Parathyroid adenoma (tissue), 2 donors: ENCODE data around the gene CYP2A13.
"Not testable (repeated sequence)": the region's sequence is repeated elsewhere in the genome, so short reads cannot be mapped to it uniquely, and the experiment has no call there.

Source experiments
- H2AFZ ChIP-seq: fragments of 300-600 bp; sonication (generic); one replicate; pipeline ENCODE4 v1.7.0; 2017; ENCODE audit warnings: antibody characterized with exemption, mild to moderate bottlenecking
- H3K27ac ChIP-seq: fragments of 300-600 bp; sonication (generic); one replicate; pipeline ENCODE4 v1.7.0; 2017
- H3K27me3 ChIP-seq: fragments of 300-600 bp; sonication (generic); one replicate; pipeline ENCODE4 v1.7.0; 2017; ENCODE audit warnings: low read length; ENCODE audit not compliant: control insufficient read depth, insufficient read depth
- H3K36me3 ChIP-seq: fragments of 300-600 bp; sonication (generic); one replicate; pipeline ENCODE4 v1.7.0; 2017; ENCODE audit warnings: low read length; ENCODE audit not compliant: control insufficient read depth, insufficient read depth
- H3K4me1 ChIP-seq: fragments of 300-600 bp; sonication (generic); one replicate; pipeline ENCODE4 v1.7.0; 2017; ENCODE audit warnings: control low read depth
- H3K4me2 ChIP-seq: fragments of 300-600 bp; sonication (generic); one replicate; pipeline ENCODE4 v1.7.0; 2017; ENCODE audit warnings: low read length
- H3K4me3 ChIP-seq: fragments of 300-600 bp; sonication (generic); one replicate; pipeline ENCODE4 v1.7.0; 2017; ENCODE audit warnings: low read depth, low read length
- H3K79me2 ChIP-seq: fragments of 300-600 bp; sonication (generic); one replicate; pipeline ENCODE4 v1.7.0; 2017; ENCODE audit warnings: control low read depth
- H3K9ac ChIP-seq: fragments of 300-600 bp; sonication (generic); one replicate; pipeline ENCODE4 v1.7.0; 2017; ENCODE audit warnings: mild to moderate bottlenecking
- H3K9me3 ChIP-seq: fragments of 300-600 bp; sonication (generic); one replicate; pipeline ENCODE4 v1.7.0; 2017; ENCODE audit warnings: low read length; ENCODE audit not compliant: control insufficient read depth
- CTCF ChIP-seq: fragments of 300-600 bp; sonication (generic); IDR thresholded peaks from one replicate; pipeline ENCODE4 v1.7.0; 2017; ENCODE audit warnings: antibody characterized with exemption, mild to moderate bottlenecking
- donor health status: primary hyperparathyroidism.

Gene CYP2A13

GRCh38 chr19:41095703-41096102, 7.5 kb downstream of the CYP2A13 start:
- Histone ChIP-seq H3K79me2 (no peaks in the 10 kb centered on the region), H3K4me3 (no peak overlapping the region), H2AFZ (no peak overlapping the region), H3K36me3 (no peaks in the 10 kb centered on the region), H3K27me3 (no peaks in the 10 kb centered on the region), H3K27ac (no peak overlapping the region), H3K4me2 (no peak overlapping the region), H3K9ac (no peak overlapping the region), H3K9me3 (no peaks in the 10 kb centered on the region), H3K4me1 (no peaks in the 10 kb centered on the region)
- TF ChIP-seq CTCF = no peak

GRCh38 chr19:41096353-41096752, 8.1 kb downstream of the CYP2A13 start:
- no peaks in the 10 kb centered on the region for H3K79me2 ChIP-seq
- no peak for TF ChIP-seq CTCF
- no peak overlapping the region for H3K4me2 ChIP-seq
- no peak overlapping the region for H2AFZ ChIP-seq
- H3K4me1 ChIP-seq = no peaks in the 10 kb centered on the region
- no peaks in the 10 kb centered on the region for H3K36me3 ChIP-seq
- no peaks in the 10 kb centered on the region for H3K9me3 ChIP-seq
- H3K4me3 ChIP-seq = no peak overlapping the region
- no peak overlapping the region for H3K9ac ChIP-seq
- H3K27me3 ChIP-seq = no peaks in the 10 kb centered on the region
- no peak overlapping the region for H3K27ac ChIP-seq

GRCh38 chr19:41097302-41097701, 9.1 kb downstream of the CYP2A13 start:
- Histone ChIP-seq H3K27me3 (no peaks in the 10 kb centered on the region), H3K4me2 (no peak overlapping the region), H3K4me1 (no peaks in the 10 kb centered on the region), H3K4me3 (no peak overlapping the region), H3K27ac (no peak overlapping the region), H2AFZ (no peak overlapping the region), H3K79me2 (no peaks in the 10 kb centered on the region), H3K9me3 (no peaks in the 10 kb centered on the region), H3K36me3 (no peaks in the 10 kb centered on the region), H3K9ac (no peak overlapping the region)
- TF ChIP-seq CTCF = no peak

- Histone ChIP-seq H3K9ac (no peak overlapping the region), H3K79me2 (no peaks in the 10 kb centered on the region), H3K4me1 (no peaks in the 10 kb centered on the region), H3K36me3 (no peaks in the 10 kb centered on the region), H3K27me3 (no peaks in the 10 kb centered on the region), H3K4me2 (no peak overlapping the region), H3K9me3 (no peaks in the 10 kb centered on the region), H3K27ac (no peak overlapping the region), H3K4me3 (no peak overlapping the region), H2AFZ (no peak overlapping the region)
- no peak for TF ChIP-seq CTCF
Observed at GRCh38 chr19:41098762-41099161, 10.5 kb downstream of the CYP2A13 start.

GRCh38 chr19:41102210-41102609, 14.0 kb downstream of the CYP2A13 start:
- not testable (repeated sequence) for H3K4me3 ChIP-seq, H3K27me3 ChIP-seq, H3K4me2 ChIP-seq, H3K27ac ChIP-seq, H3K9me3 ChIP-seq, H3K4me1 ChIP-seq, H2AFZ ChIP-seq, H3K36me3 ChIP-seq, H3K9ac ChIP-seq, H3K79me2 ChIP-seq
